ENCODE measurements around the gene MAP4K4. TPM values are rescaled to one million over a fixed set of nuclear protein-coding genes. Genes with fewer than 3 reads are reported as not detected.
A peak's percentile ranks its signal among the peaks of the same experiment; 100 is the strongest.

The MAP4K4 gene
- total and polyA plus RNA-seq, 2 of the 13 experiments (the other 11 are each of a cell fraction or from before 2014, with no cell fraction given) = 105 to 264 TPM

GRCh38 chr2:101733257-101733993, 35.9 kb downstream of the MAP4K4 start (continued):
- TF ChIP-seq, protein P1, sequence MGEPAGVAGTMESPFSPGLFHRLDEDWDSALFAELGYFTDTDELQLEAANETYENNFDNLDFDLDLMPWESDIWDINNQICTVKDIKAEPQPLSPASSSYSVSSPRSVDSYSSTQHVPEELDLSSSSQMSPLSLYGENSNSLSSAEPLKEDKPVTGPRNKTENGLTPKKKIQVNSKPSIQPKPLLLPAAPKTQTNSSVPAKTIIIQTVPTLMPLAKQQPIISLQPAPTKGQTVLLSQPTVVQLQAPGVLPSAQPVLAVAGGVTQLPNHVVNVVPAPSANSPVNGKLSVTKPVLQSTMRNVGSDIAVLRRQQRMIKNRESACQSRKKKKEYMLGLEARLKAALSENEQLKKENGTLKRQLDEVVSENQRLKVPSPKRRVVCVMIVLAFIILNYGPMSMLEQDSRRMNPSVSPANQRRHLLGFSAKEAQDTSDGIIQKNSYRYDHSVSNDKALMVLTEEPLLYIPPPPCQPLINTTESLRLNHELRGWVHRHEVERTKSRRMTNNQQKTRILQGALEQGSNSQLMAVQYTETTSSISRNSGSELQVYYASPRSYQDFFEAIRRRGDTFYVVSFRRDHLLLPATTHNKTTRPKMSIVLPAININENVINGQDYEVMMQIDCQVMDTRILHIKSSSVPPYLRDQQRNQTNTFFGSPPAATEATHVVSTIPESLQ (CRISPR knock-in tag; conservative IDR thresholded peaks at IDR 0.05) = no peak
- no peak; the same call in 1 of the 2 replicates for TF ChIP-seq MBD4 (IDR thresholded peaks at IDR 0.05; ENCODE audit: borderline replicate concordance, low read length)
- no peak for TF ChIP-seq ZNF552 (CRISPR knock-in tag; IDR thresholded peaks at IDR 0.05; ENCODE audit: borderline replicate concordance)
- no peak for TF ChIP-seq ZNF138 (CRISPR knock-in tag; IDR thresholded peaks at IDR 0.05; ENCODE audit: low read depth)
- TF ChIP-seq DMTF1 (CRISPR knock-in tag; IDR thresholded peaks at IDR 0.05) = no peak
- TF ChIP-seq ZNF878 (CRISPR knock-in tag; IDR thresholded peaks at IDR 0.05) = peak; percentile 63; the same call in 1 of the 2 replicates
- no peak for TF ChIP-seq ZNF260 (CRISPR knock-in tag; IDR thresholded peaks at IDR 0.05; ENCODE audit: borderline replicate concordance, low read depth)
- TF ChIP-seq, protein P2, sequence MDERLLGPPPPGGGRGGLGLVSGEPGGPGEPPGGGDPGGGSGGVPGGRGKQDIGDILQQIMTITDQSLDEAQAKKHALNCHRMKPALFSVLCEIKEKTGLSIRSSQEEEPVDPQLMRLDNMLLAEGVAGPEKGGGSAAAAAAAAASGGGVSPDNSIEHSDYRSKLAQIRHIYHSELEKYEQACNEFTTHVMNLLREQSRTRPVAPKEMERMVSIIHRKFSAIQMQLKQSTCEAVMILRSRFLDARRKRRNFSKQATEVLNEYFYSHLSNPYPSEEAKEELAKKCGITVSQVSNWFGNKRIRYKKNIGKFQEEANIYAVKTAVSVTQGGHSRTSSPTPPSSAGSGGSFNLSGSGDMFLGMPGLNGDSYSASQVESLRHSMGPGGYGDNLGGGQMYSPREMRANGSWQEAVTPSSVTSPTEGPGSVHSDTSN (CRISPR knock-in tag; IDR thresholded peaks at IDR 0.05) = no peak
- TF ChIP-seq, protein P3, sequence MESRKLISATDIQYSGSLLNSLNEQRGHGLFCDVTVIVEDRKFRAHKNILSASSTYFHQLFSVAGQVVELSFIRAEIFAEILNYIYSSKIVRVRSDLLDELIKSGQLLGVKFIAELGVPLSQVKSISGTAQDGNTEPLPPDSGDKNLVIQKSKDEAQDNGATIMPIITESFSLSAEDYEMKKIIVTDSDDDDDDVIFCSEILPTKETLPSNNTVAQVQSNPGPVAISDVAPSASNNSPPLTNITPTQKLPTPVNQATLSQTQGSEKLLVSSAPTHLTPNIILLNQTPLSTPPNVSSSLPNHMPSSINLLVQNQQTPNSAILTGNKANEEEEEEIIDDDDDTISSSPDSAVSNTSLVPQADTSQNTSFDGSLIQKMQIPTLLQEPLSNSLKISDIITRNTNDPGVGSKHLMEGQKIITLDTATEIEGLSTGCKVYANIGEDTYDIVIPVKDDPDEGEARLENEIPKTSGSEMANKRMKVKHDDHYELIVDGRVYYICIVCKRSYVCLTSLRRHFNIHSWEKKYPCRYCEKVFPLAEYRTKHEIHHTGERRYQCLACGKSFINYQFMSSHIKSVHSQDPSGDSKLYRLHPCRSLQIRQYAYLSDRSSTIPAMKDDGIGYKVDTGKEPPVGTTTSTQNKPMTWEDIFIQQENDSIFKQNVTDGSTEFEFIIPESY (CRISPR knock-in tag; IDR thresholded peaks at IDR 0.05) = no peak
- TF ChIP-seq GPBP1L1 (CRISPR knock-in tag; IDR thresholded peaks at IDR 0.05) = no peak
- no peak; the same call in 1 of the 2 replicates for TF ChIP-seq ZNF235 (CRISPR knock-in tag; IDR thresholded peaks at IDR 0.05; ENCODE audit: borderline replicate concordance)
- no peak for TF ChIP-seq TEAD2 (CRISPR knock-in tag; IDR thresholded peaks at IDR 0.05)
- no peak for TF ChIP-seq ATRX (CRISPR knock-in tag; IDR thresholded peaks at IDR 0.05; ENCODE audit: borderline replicate concordance)
- TF ChIP-seq ZNF589 (CRISPR knock-in tag; conservative IDR thresholded peaks at IDR 0.05) = no peak; the same call in 1 of the 2 replicates
- TF ChIP-seq, protein P4, sequence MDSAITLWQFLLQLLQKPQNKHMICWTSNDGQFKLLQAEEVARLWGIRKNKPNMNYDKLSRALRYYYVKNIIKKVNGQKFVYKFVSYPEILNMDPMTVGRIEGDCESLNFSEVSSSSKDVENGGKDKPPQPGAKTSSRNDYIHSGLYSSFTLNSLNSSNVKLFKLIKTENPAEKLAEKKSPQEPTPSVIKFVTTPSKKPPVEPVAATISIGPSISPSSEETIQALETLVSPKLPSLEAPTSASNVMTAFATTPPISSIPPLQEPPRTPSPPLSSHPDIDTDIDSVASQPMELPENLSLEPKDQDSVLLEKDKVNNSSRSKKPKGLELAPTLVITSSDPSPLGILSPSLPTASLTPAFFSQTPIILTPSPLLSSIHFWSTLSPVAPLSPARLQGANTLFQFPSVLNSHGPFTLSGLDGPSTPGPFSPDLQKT (CRISPR knock-in tag; IDR thresholded peaks at IDR 0.05; ENCODE audit: borderline replicate concordance) = no peak
- TF ChIP-seq ZZZ3 (CRISPR knock-in tag; IDR thresholded peaks at IDR 0.05; ENCODE audit: borderline replicate concordance) = 0 out of 2 replicates have a peak, but pooled peaks have one; percentile 19
- peak; percentile 60 for TF ChIP-seq MED8 (CRISPR knock-in tag; IDR thresholded peaks at IDR 0.05; ENCODE audit: insufficient replicate concordance)
- TF ChIP-seq ZNF232 (CRISPR knock-in tag; IDR thresholded peaks at IDR 0.05; ENCODE audit: borderline replicate concordance) = peak; percentile 61; the same call in 1 of the 2 replicates
